ENCODE measurements around the gene RNF26.

Gene RNF26

DNA sequence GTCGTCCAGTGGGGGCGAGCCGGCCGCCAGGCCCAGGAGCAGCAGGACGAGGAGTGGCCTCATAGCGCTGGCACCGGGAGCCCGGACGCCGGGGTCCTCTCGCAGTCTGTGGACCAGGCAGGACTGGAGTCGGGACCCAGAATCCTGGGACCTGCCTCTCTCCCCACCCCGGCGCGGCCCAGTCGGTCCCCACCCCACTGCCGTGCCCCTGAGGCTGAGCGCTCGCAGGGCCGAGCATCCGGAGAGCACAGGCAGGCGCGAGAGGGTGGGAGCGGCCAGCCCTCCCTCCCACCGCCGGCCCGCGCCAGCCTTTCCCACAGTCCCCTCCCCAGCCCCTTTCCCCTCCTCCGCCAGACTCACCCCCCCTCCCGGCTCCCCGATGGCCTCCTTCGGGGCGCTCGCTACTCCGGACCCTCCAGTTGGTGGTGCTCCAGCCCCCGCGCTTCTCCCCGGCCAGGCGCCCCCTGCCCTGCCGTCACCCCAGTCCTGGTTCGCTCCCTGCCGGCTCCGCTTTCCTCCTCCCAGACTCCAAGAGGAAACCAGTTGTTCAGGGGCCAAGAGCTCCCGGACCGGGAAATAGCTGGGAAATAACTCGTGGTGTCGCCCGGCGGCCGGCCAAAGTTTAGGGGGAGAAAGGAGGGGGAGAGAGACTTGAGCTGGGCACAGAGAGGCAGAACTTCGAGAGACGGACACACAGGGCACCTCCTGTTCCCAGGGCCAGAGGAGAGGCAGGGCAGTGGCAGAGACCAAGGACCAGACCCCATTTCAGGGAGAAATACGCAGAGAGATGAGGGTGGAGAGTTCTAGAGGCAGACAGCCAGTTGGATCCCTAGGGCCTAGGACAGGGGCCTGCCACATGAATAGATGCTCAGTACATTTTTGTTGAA lies 6.3 kb downstream of the RNF26 start, which contains the start of gene C1QTNF5:
TSS of gene C1QTNF5 (minus strand) at position 549 of the 887 bp plus-strand sequence. CDS start at position 63, 486 bp downstream.
- TF ChIP-seq, protein P1, sequence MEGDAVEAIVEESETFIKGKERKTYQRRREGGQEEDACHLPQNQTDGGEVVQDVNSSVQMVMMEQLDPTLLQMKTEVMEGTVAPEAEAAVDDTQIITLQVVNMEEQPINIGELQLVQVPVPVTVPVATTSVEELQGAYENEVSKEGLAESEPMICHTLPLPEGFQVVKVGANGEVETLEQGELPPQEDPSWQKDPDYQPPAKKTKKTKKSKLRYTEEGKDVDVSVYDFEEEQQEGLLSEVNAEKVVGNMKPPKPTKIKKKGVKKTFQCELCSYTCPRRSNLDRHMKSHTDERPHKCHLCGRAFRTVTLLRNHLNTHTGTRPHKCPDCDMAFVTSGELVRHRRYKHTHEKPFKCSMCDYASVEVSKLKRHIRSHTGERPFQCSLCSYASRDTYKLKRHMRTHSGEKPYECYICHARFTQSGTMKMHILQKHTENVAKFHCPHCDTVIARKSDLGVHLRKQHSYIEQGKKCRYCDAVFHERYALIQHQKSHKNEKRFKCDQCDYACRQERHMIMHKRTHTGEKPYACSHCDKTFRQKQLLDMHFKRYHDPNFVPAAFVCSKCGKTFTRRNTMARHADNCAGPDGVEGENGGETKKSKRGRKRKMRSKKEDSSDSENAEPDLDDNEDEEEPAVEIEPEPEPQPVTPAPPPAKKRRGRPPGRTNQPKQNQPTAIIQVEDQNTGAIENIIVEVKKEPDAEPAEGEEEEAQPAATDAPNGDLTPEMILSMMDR (IDR thresholded peaks at IDR 0.05; ENCODE audit: borderline replicate concordance, insufficient read depth, low read depth, low read length) = no peak
- H3K4me3 ChIP-seq (ENCODE audit: low read depth, low read length) = no peak within 1 kb of the TSS

DNA sequence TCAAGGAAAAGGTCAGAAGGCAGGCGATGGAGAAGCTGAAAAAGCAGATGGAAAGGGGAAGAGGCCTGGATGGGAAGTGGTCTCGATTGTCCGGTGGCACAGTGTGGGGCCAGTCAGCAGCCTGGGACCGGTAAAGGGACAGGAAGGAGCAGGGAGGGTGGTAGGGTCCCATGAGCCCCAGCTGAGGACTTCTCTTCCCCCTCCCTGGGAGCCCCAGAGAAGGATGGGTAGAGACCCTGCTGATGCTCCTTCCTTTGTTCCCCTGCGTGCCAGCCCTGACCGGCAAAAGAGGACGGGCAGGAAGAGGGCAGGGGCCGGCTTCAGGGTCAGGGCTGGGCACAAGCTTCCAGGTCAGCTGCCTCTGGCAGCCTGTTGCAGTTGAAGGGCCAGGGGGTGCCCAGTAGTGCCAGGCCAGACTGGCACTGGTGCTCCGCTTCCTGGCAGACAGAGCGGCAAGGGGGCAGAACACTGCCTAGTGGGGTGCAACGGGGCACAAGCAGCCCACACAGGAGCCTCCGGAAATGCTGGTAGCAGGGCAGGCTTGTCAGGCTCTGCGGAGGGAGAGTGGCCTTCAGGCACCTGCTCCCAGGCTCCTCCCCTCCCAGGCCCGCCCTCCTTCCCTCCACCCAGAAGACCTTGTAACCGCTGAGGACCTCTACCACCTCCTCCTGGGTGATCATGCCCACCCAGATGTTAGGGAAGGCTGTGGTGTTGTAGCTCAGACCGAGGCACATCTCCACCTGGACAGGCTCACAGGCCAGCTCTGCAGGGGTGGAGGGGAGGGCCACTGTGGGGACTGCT lies 7.1 kb downstream of the RNF26 start:
- no peak overlapping the region for H3K4me3 ChIP-seq (ENCODE audit: low read depth, low read length)
- TF ChIP-seq, protein P1 (IDR thresholded peaks at IDR 0.05; ENCODE audit: borderline replicate concordance, insufficient read depth, low read depth, low read length) = no peak

DNA sequence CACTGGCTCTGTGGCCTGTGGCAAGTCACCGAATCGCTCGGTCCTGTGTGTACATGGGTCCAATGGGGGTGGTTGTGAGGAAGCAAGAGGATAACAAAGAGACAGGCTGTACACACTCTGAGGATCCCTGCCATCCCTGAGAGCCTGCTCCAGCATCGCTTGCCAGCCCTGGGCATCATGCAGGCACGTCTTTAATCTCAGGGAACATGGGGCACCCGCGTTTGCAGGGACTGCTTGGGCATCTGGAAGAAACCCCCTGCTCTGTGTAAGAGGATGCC lies 7.6 kb downstream of the RNF26 start:
- no peak overlapping the region for H3K4me3 ChIP-seq (ENCODE audit: low read depth, low read length)
- TF ChIP-seq, protein P1 (IDR thresholded peaks at IDR 0.05; ENCODE audit: borderline replicate concordance, insufficient read depth, low read depth, low read length) = no peak

DNA sequence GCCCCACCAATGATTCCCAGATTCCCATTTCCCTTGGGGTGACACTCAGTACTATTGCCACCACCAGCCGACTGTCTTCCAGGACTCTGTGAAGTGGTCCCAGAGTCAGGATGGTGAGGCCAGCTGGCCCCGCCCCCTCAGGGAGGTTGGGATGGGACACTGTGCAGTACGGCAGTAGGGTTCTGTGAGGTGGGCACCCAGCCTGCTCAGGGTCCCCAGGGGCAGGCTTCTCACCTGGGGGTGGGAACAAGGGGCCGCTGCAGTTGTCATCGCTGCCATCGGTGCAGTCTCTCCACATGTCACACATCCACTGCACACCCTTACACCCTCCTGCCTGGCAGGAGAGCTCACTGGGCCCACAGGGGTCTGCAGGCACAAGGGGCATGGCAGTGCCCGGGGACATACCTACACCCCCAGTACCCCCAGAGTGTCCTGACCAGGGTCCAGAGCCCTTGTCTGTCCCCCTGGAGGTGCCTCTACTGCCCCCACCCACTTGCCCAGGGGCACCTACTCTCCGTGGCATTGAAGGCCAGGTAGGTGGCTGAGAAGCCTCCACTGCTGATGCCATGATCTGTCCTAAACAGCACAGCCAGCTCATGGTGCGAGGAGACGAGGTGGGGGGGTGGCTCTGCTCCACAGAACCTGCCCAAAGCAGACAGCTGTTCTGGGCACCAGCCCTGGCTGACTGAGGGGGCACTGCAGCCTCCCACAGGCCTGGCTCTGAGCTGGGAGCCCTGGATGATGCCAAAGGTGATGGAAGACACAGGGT lies 8.2 kb downstream of the RNF26 start:
- no peak overlapping the region for H3K4me3 ChIP-seq (ENCODE audit: low read depth, low read length)

GRCh38 chr11:119343726-119344125 lies 9.4 kb downstream of the RNF26 start:
- TF ChIP-seq, protein P1 (IDR thresholded peaks at IDR 0.05; ENCODE audit: borderline replicate concordance, insufficient read depth, low read depth, low read length) = no peak
- H3K4me3 ChIP-seq (ENCODE audit: low read depth, low read length) = no peak overlapping the region

More for the DNA sequence above, 8.2 kb downstream of the RNF26 start:
- TF ChIP-seq, protein P1 (IDR thresholded peaks at IDR 0.05; ENCODE audit: borderline replicate concordance, insufficient read depth, low read depth, low read length) = no peak

DNA sequence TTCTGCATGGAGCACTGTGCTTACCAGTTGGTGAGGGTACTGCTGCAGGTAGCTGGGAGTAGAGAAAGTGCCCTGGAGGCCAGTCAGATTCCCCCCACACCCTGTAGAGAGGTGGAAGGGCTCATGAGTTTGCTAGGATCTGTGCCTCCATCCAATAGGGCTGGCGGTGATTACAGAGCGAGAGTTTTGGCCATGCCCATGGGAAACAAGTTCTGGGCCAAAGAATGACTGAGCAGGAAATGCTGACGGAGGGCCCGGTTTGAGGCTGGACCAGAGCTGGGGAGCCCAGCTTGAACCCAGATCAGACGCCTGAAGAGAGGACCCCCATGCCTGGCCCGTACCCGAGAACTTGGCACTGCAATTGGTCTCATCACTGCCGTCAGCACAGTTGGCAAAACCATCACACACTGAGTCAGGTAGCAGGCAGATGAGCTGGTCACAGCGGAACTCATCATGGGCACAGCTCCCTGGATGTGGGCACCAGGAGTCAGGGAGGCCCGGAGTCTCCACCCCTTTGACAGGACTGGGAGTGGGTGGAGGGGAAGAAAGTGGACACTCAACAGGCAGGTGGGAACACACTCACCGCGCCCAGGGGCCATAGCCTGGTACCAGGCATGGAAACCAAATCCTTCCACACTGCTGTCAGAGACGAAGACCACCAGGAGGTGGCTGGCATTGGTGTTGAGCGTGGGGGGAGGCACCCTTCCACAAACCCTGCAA lies 10.1 kb downstream of the RNF26 start:
- H3K4me3 ChIP-seq (ENCODE audit: low read depth, low read length) = no peak overlapping the region
- TF ChIP-seq, protein P1 (IDR thresholded peaks at IDR 0.05; ENCODE audit: borderline replicate concordance, insufficient read depth, low read depth, low read length) = no peak

All from GM12875 (cell line).